EH (cell line): Measurements from ENCODE around the gene PGAP6.
"Not testable (repeated sequence)": the region's sequence is repeated elsewhere in the genome, so short reads cannot be mapped to it uniquely, and the experiment has no call there.

Experiments used
- DNase-seq: peaks from one replicate; pipeline ENCODE4 v3.0.0-alpha.2; 2015; ENCODE audit warnings: low read depth

PGAP6 gene

GRCh38 chr16:351804-352520 is 29.8 kb downstream of the PGAP6 start:
- DNase-seq: peak; percentile 35

GRCh38 chr16:350203-350602 is 31.6 kb downstream of the PGAP6 start:
- DNase-seq: no peak

GRCh38 chr16:349211-349610 is 32.6 kb downstream of the PGAP6 start:
- no peak for DNase-seq

- not testable (repeated sequence) for DNase-seq
Observed at GRCh38 chr16:348495-348894, 33.3 kb downstream of the PGAP6 start.

GRCh38 chr16:347203-347602 is 34.6 kb downstream of the PGAP6 start:
- DNase-seq: peak; percentile 11

GRCh38 chr16:346587-346986 is 35.2 kb downstream of the PGAP6 start:
- DNase-seq: peak; percentile 55

GRCh38 chr16:345772-346171 is 36.0 kb downstream of the PGAP6 start:
- no peak for DNase-seq

- no peak for DNase-seq
Observed at GRCh38 chr16:342455-343213, 39.1 kb downstream of the PGAP6 start.

GRCh38 chr16:341974-342336 is 39.8 kb downstream of the PGAP6 start:
- not testable (repeated sequence) for DNase-seq

GRCh38 chr16:341095-341973 is 40.4 kb downstream of the PGAP6 start:
- DNase-seq: not testable (repeated sequence)

GRCh38 chr16:340370-341091 is 41.2 kb downstream of the PGAP6 start:
- DNase-seq: no peak

- no peak for DNase-seq
Observed at GRCh38 chr16:339680-340079, 42.1 kb downstream of the PGAP6 start.

- DNase-seq: no peak
Observed at GRCh38 chr16:337975-338575, 43.7 kb downstream of the PGAP6 start.

- no peak for DNase-seq
Observed at GRCh38 chr16:337437-337836, 44.3 kb downstream of the PGAP6 start.

GRCh38 chr16:336269-336668 is 45.5 kb downstream of the PGAP6 start:
- DNase-seq: no peak

GRCh38 chr16:334861-335632 is 46.7 kb downstream of the PGAP6 start:
- peak; percentile 34 for DNase-seq

- not testable (repeated sequence) for DNase-seq
Observed at GRCh38 chr16:334164-334832, 47.5 kb downstream of the PGAP6 start.

GRCh38 chr16:333406-334094 is 48.2 kb downstream of the PGAP6 start:
- DNase-seq: peak; percentile 18

GRCh38 chr16:331181-331814 is 50.5 kb downstream of the PGAP6 start:
- DNase-seq: peak; percentile 71
